Prostate gland (tissue), 2 donors: ENCODE results near the gene NCOA3.

ENCODE experiments used
- CTCF ChIP-seq, 4 experiments: fragments of 200-600 bp in 2 of 4; fragments of 450-650 bp in 2 of 4; sonication (generic) in 2 of 4; IDR thresholded peaks; 1 replicate in 3 of 4; 2 replicates in 1 of 4; pipeline ENCODE4 v1.5.1; 2016 to 2019; ENCODE audit warnings: antibody characterized with exemption in 4 of 4, mild to moderate bottlenecking in 2 of 4, moderate library complexity in 2 of 4
- POLR2A ChIP-seq: fragments of 450-650 bp; IDR thresholded peaks from one replicate; pipeline ENCODE4 v1.6.1; 2016; ENCODE audit warnings: antibody characterized with exemption, mild to moderate bottlenecking

GRCh38 chr20:47577314-47577713 is 75.6 kb downstream of the NCOA3 start:
- TF ChIP-seq POLR2A = no peak
- TF ChIP-seq CTCF (IDR thresholded peaks at IDR 0.05) = no peak
